Measurements from ENCODE around the gene SLC6A6. TPM values are rescaled to one million over a fixed set of nuclear protein-coding genes. Genes with fewer than 3 reads are reported as not detected.

Gene SLC6A6
- polyA plus RNA-seq, 1 donor (not counting 4 experiments of a cell fraction or from before 2014, with no cell fraction given), result 8.3 TPM

DNA sequence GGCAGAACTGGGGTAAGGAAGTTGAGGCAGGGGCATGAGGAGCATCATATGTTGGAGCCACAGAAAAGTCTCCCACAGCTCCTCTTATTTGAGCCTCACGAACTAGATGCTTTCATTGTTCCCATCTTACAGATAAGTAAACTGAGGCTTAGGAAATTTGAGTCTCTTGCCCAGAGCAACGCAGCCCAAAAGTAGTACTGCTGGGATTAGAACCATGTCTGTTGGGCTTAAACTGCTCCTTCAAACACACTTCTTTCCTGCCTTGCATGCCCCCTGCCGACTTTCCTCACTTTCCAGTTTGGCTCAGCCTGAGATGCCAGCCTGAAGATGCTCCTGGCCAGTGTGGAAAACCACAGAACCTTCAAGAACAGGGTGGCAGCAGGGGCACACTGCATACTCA, 43.1 kb upstream of the SLC6A6 start:
- Histone ChIP-seq H3K4me2 (ENCODE audit: control insufficient read depth, extremely low read depth, insufficient read depth, low read depth, low read length) (no peak overlapping the region), H4K20me1 (ENCODE audit: control insufficient read depth, extremely low read depth, insufficient read depth, low read length) (no peaks in the 10 kb centered on the region), H3K27me3 (ENCODE audit: control insufficient read depth, extremely low read depth, insufficient read depth, low read length) (peaks cover 39% of the 10 kb centered on the region), H2AFZ (ENCODE audit: control insufficient read depth, low read length) (no peak overlapping the region), H3K4me3 (ENCODE audit: control insufficient read depth in 2 of 3, extremely low read depth in 1 of 3, insufficient read depth in 2 of 3, low read depth in 1 of 3, low read length in 3 of 3) (no peak overlapping the region), H3K4me1 (ENCODE audit: control insufficient read depth, extremely low read depth, insufficient read depth, low read length) (no peaks in the 10 kb centered on the region), H3K9me1 (ENCODE audit: control insufficient read depth, extremely low read depth, insufficient read depth, low read length) (no peaks in the 10 kb centered on the region), H3K9ac (ENCODE audit: control insufficient read depth, extremely low read depth, insufficient read depth, low read length) (no peak overlapping the region), H3K36me3 (ENCODE audit: control insufficient read depth in 2 of 2, extremely low read depth in 1 of 2, insufficient read depth in 2 of 2, low read length in 2 of 2) (no peaks in the 10 kb centered on the region), H3K79me2 (ENCODE audit: control insufficient read depth, insufficient read depth, low read length) (no peaks in the 10 kb centered on the region), H3K27ac (ENCODE audit: control insufficient read depth, insufficient read depth, low read length) (no peak overlapping the region), H3K9me3 (ENCODE audit: control insufficient read depth, low read depth, low read length) (no peaks in the 10 kb centered on the region)
- DNase-seq (ENCODE audit: low read depth, low spot score) (no peak), FAIRE-seq (no peak)
- TF ChIP-seq, protein P1, sequence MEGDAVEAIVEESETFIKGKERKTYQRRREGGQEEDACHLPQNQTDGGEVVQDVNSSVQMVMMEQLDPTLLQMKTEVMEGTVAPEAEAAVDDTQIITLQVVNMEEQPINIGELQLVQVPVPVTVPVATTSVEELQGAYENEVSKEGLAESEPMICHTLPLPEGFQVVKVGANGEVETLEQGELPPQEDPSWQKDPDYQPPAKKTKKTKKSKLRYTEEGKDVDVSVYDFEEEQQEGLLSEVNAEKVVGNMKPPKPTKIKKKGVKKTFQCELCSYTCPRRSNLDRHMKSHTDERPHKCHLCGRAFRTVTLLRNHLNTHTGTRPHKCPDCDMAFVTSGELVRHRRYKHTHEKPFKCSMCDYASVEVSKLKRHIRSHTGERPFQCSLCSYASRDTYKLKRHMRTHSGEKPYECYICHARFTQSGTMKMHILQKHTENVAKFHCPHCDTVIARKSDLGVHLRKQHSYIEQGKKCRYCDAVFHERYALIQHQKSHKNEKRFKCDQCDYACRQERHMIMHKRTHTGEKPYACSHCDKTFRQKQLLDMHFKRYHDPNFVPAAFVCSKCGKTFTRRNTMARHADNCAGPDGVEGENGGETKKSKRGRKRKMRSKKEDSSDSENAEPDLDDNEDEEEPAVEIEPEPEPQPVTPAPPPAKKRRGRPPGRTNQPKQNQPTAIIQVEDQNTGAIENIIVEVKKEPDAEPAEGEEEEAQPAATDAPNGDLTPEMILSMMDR (optimal IDR thresholded peaks at IDR 0.05 in 1 of 3, IDR thresholded peaks at IDR 0.05 in 1 of 3, conservative IDR thresholded peaks at IDR 0.05 in 1 of 3; ENCODE audit: extremely low read depth in 1 of 3, insufficient read depth in 2 of 3, low read length in 3 of 3), result no peak
- no peak for TF ChIP-seq EZH2 (IDR thresholded peaks at IDR 0.05; ENCODE audit: low read length)
- dilution Hi-C loops (cut with MboI; ENCODE audit: extremely low pct_ligation_motif_present, low sequenced_read_pairs), result no loop called here

DNA sequence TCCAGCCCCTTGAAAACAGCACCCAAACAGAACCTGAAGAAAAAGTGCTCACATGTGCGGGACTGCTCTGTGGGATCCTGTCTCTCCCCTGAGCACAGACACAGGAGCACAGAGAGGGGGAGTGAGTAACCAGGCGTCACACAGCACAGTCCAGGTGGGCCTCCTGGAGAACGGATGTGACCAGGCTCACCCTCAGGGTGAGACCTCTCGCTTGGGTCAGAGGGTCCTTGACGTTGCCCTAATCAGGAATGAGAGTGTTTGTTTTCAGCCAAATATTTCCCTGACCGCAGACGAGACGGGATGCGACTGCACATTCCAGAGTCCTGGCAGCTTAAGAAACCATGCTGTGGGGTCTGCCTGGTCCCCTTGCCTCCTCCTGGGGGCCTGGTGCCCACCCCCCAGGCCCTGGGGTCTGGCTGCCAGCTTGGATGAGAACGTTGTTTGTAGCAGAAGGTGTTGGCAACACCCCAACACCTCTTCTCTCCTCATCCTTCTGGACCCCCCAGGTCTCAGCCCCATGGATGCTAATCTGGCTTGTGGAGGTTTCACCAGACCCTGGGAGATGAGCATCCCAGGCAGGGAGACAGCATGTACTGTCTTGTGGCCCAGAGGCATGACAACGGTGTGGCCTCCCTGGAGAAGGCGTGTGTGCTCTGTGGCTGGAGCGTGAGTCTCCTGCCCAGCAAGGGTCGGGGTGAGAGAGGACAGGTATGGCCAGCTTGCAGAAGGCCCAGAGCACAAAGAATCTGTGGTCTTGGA, 42.1 kb upstream of the SLC6A6 start:
- H3K27me3 ChIP-seq (ENCODE audit: control insufficient read depth, extremely low read depth, insufficient read depth, low read length), result peaks cover 46% of the 10 kb centered on the region
- no peak overlapping the region for H3K4me3 ChIP-seq (ENCODE audit: control insufficient read depth in 2 of 3, extremely low read depth in 1 of 3, insufficient read depth in 2 of 3, low read depth in 1 of 3, low read length in 3 of 3)
- no peak overlapping the region for H2AFZ ChIP-seq (ENCODE audit: control insufficient read depth, low read length)
- no peaks in the 10 kb centered on the region for H3K9me1 ChIP-seq (ENCODE audit: control insufficient read depth, extremely low read depth, insufficient read depth, low read length)
- DNase-seq (ENCODE audit: low read depth, low spot score), result no peak
- H3K9ac ChIP-seq (ENCODE audit: control insufficient read depth, extremely low read depth, insufficient read depth, low read length), result no peak overlapping the region
- H4K20me1 ChIP-seq (ENCODE audit: control insufficient read depth, extremely low read depth, insufficient read depth, low read length), result no peaks in the 10 kb centered on the region
- dilution Hi-C loops (cut with MboI; ENCODE audit: extremely low pct_ligation_motif_present, low sequenced_read_pairs), result no loop called here
- no peak for FAIRE-seq
- no peak for TF ChIP-seq EZH2 (IDR thresholded peaks at IDR 0.05; ENCODE audit: low read length)
- TF ChIP-seq, protein P1 (optimal IDR thresholded peaks at IDR 0.05 in 1 of 3, IDR thresholded peaks at IDR 0.05 in 1 of 3, conservative IDR thresholded peaks at IDR 0.05 in 1 of 3; ENCODE audit: extremely low read depth in 1 of 3, insufficient read depth in 2 of 3, low read length in 3 of 3), result no peak
- H3K27ac ChIP-seq (ENCODE audit: control insufficient read depth, insufficient read depth, low read length), result no peak overlapping the region
- H3K4me2 ChIP-seq (ENCODE audit: control insufficient read depth, extremely low read depth, insufficient read depth, low read depth, low read length), result no peak overlapping the region
- no peaks in the 10 kb centered on the region for H3K9me3 ChIP-seq (ENCODE audit: control insufficient read depth, low read depth, low read length)
- H3K79me2 ChIP-seq (ENCODE audit: control insufficient read depth, insufficient read depth, low read length), result no peaks in the 10 kb centered on the region
- H3K36me3 ChIP-seq (ENCODE audit: control insufficient read depth in 2 of 2, extremely low read depth in 1 of 2, insufficient read depth in 2 of 2, low read length in 2 of 2), result no peaks in the 10 kb centered on the region
- no peaks in the 10 kb centered on the region for H3K4me1 ChIP-seq (ENCODE audit: control insufficient read depth, extremely low read depth, insufficient read depth, low read length)
